HepG2 (cell line): ENCODE measurements around the gene DAO. TPM values are rescaled to one million over a fixed set of nuclear protein-coding genes. Genes with fewer than 3 reads are reported as not detected.

ENCODE experiments used
- ATAC-seq: fragments of 200-7000 bp; cut with Tn5 transposase; 3 replicates; pipeline ENCODE4 v1.9.1; 2020; ENCODE audit warnings: mild to moderate bottlenecking, moderate library complexity
- BruUV-seq: library from RNA; stranded (reverse); fragments of 400-500 nt; replicated peaks from 2 replicates; lab custom pipeline; 2021; lab: Mats Ljungman, UMichigan
- CTCF ChIA-PET: fragments of 300-600 bp; formaldehyde crosslinking; extraction: SDS; loops from one replicate; lab custom pipeline; 2021; ENCODE audit warnings: low total read pairs, inconsistent platforms, low intra/inter-chr PET ratio; lab: Yijun Ruan, JAX
- POLR2A ChIA-PET: fragments of 350-600 bp; sonication (Branson Sonifier 250); formaldehyde crosslinking; loops from one replicate; lab custom pipeline; 2020; ENCODE audit warnings: antibody characterized with exemption, inconsistent platforms; lab: Yijun Ruan, JAX
- DNase-seq: peaks from one replicate; pipeline ENCODE4 v3.0.0-alpha.2; 2015; ENCODE audit warnings: low spot score
- FAIRE-seq: peaks from 3 replicates; lab custom pipeline; 2011; peaks lifted over from hg19 to GRCh38; lab: Jason Lieb, UNC
- H2AFZ ChIP-seq: one replicate; pipeline ENCODE4 v1.6.1; 2011; ENCODE audit warnings: low read length, inconsistent platforms
- H3K27ac ChIP-seq: fragments of 300-600 bp; 3 replicates; pipeline ENCODE4 v1.8.0; 2011; ENCODE audit warnings: mixed run types, mild to moderate bottlenecking, mixed read lengths, low read length, inconsistent platforms; ENCODE audit not compliant: insufficient read depth; ENCODE audit errors: extremely low read length
- H3K27me3 ChIP-seq, 2 experiments: fragments of 200-600 bp in 1 of 2; 2 replicates in 1 of 2; 3 replicates in 1 of 2; pipeline versions ENCODE4 v1.6.0 to v1.8.0; 2011; ENCODE audit warnings: low read length in 2 of 2, mild to moderate bottlenecking in 2 of 2, moderate library complexity in 2 of 2, inconsistent platforms in 1 of 2; ENCODE audit not compliant: insufficient read depth in 2 of 2, control insufficient read depth in 1 of 2
- H3K36me3 ChIP-seq, 2 experiments: fragments of 200-600 bp in 1 of 2; replicated peaks in 1 of 2; 2 replicates in 1 of 2; 3 replicates in 1 of 2; pipeline versions ENCODE4 v1.5.1 to v1.8.0; 2011; ENCODE audit warnings: low read length in 2 of 2, inconsistent platforms in 1 of 2; ENCODE audit not compliant: insufficient read depth in 2 of 2, control insufficient read depth in 1 of 2
- H3K4me1 ChIP-seq: 2 replicates; pipeline ENCODE4 v1.5.1; 2012; ENCODE audit warnings: low read length, inconsistent platforms; ENCODE audit not compliant: insufficient read depth
- H3K4me2 ChIP-seq: 2 replicates; pipeline ENCODE4 v1.6.0; 2011; ENCODE audit warnings: low read depth, low read length, inconsistent platforms
- H3K4me3 ChIP-seq, 3 experiments: fragments of 200-600 bp in 1 of 3; sonication (generic), shearing (Covaris generic) in 1 of 3; replicated peaks in 1 of 3; 2 replicates each; pipeline ENCODE4 v1.5.1; 2011 to 2016; ENCODE audit warnings: low read length in 3 of 3, inconsistent platforms in 2 of 3, low read depth in 2 of 3, mild to moderate bottlenecking in 2 of 3, control low read depth in 1 of 3, mixed read lengths in 1 of 3; ENCODE audit not compliant: insufficient read depth in 1 of 3
- H3K79me2 ChIP-seq: one replicate; pipeline ENCODE4 v1.6.1; 2011; ENCODE audit warnings: low read length, inconsistent platforms; ENCODE audit not compliant: insufficient read depth
- H3K9ac ChIP-seq: 2 replicates; pipeline ENCODE4 v1.6.0; 2011; ENCODE audit warnings: mild to moderate bottlenecking, low read depth, low read length, inconsistent platforms; ENCODE audit not compliant: insufficient read depth
- H3K9me3 ChIP-seq: 2 replicates; pipeline ENCODE4 v1.5.1; 2012; ENCODE audit warnings: mild to moderate bottlenecking, low read length
- H4K20me1 ChIP-seq: 2 replicates; pipeline ENCODE4 v1.6.0; 2011; ENCODE audit warnings: inconsistent platforms, mild to moderate bottlenecking, low read length, moderate library complexity; ENCODE audit not compliant: insufficient read depth
- CEBPZ ChIP-seq: IDR thresholded peaks from 2 replicates; pipeline ENCODE4 v1.6.1; 2012; ENCODE audit warnings: low read length, improper control_type of control experiment
- EED ChIP-seq: sonication (generic); formaldehyde crosslinking; IDR thresholded peaks from 2 replicates; pipeline ENCODE4 v1.5.0; 2020; ENCODE audit warnings: mild to moderate bottlenecking, missing genetic modification reagents
- KAT7 ChIP-seq: IDR thresholded peaks from 2 replicates; pipeline ENCODE4 v1.6.1; 2018; ENCODE audit warnings: borderline replicate concordance, missing compliant biosample characterization
- RAD21 ChIP-seq: fragments of 450-650 bp; formaldehyde crosslinking; IDR thresholded peaks from 2 replicates; pipeline ENCODE4 v1.5.0; 2020; ENCODE audit warnings: mild to moderate bottlenecking
- TFDP1 ChIP-seq: IDR thresholded peaks from 2 replicates; pipeline ENCODE4 v1.6.1; 2016; ENCODE audit warnings: missing compliant biosample characterization, missing genetic modification reagents, borderline replicate concordance
- THAP7 ChIP-seq: sonication (generic); formaldehyde crosslinking; IDR thresholded peaks from 2 replicates; pipeline ENCODE4 v1.8.1; 2023; ENCODE audit warnings: mild to moderate bottlenecking, missing genetic modification reagents
- WIZ ChIP-seq: sonication (generic); formaldehyde crosslinking; IDR thresholded peaks from 2 replicates; pipeline ENCODE4 v1.5.1; 2020; ENCODE audit warnings: mild to moderate bottlenecking, missing genetic modification reagents
- ZNF207 ChIP-seq: fragments of 450-650 bp; IDR thresholded peaks from 2 replicates; pipeline ENCODE4 v1.6.1; 2016; ENCODE audit warnings: antibody characterized with exemption, borderline replicate concordance
- ZNF264 ChIP-seq: sonication (generic); formaldehyde crosslinking; IDR thresholded peaks from 2 replicates; pipeline ENCODE4 v1.4.0; 2020; ENCODE audit warnings: missing genetic modification reagents
- ZNF629 ChIP-seq: sonication (generic); formaldehyde crosslinking; conservative IDR thresholded peaks from 2 replicates; pipeline ENCODE4 v1.5.0; 2020; ENCODE audit warnings: missing genetic modification reagents
- ZNF710 ChIP-seq: sonication (generic); formaldehyde crosslinking; IDR thresholded peaks from 2 replicates; pipeline ENCODE4 v1.5.0; 2020; ENCODE audit warnings: mild to moderate bottlenecking, missing genetic modification reagents, borderline replicate concordance
- WGBS: methylation state at CpG from one replicate; pipeline ENCODE4 v1.1.6; 2017; ENCODE audit warnings: low lambda C conversion rate; 5-methylcytosine and 5-hydroxymethylcytosine counted together
- in situ Hi-C: cut with HindIII; loops from 2 replicates; pipeline ENCODE4 v1.10.0; 2017; ENCODE audit warnings: low pct_unique_long_range_greater_than_20kb; ENCODE audit not compliant: extremely low pct_ligation_motif_present
- intact Hi-C: fragments of 100-400 bp; cut with micrococcal nuclease; formaldehyde crosslinking; loops from one replicate; pipeline ENCODE4 v1.10.0; 2022; ENCODE audit not compliant: unreplicated experiment
- polyA plus RNA-seq, 8 experiments: library from polyadenylated mRNA; depleted of rRNA in 3 of 8; stranded (reverse) in 7 of 8; unstranded in 1 of 8; fragments of >200 nt; fragmentation: Illumina TruSeq in 4 of 8; extraction: Trizol in 4 of 8; gene quantifications; 2 replicates each; pipeline versions ENCODE4 v1.2.1 to v1.2.3, GENCODE V29; 2011 to 2016; ENCODE audit warnings: low read depth in 4 of 8, missing spikeins in 1 of 8, mixed read lengths in 1 of 8; ENCODE audit not compliant: insufficient read depth in 1 of 8
- total RNA-seq, 5 experiments: library from RNA; depleted of rRNA; stranded (reverse); fragments of >200 nt; fragmentation: Illumina TruSeq; extraction: Trizol; gene quantifications; 2 replicates each; pipeline ENCODE4 v1.2.3, GENCODE V29; 2016; ENCODE audit warnings: low read depth in 1 of 5

DAO gene
- total and polyA plus RNA-seq, 2 of the 13 experiments (the other 11 are each of a cell fraction or from before 2014, with no cell fraction given) = 0.34 to 0.82 TPM

- no peak for TF ChIP-seq CEBPZ
These were observed 54.1 kb downstream of the DAO start (continued) for GRCh38 chr12:108933949-108934348.

GRCh38 chr12:108935159-108935763, 55.4 kb downstream of the DAO start:
- Histone ChIP-seq H2AFZ (no peak overlapping the region), H3K9ac (no peak overlapping the region), H3K27ac (no peak overlapping the region), H4K20me1 (no peaks in the 10 kb centered on the region), H3K27me3 (peaks cover 0 to 21% of the 10 kb centered on the region in 2 experiments; a peak in 2 of 5 replicates), H3K9me3 (no peaks in the 10 kb centered on the region), H3K4me2 (no peak overlapping the region), H3K79me2 (no peaks in the 10 kb centered on the region), H3K4me1 (0 out of 2 replicates have a peak, but pooled peaks cover 4% of the 10 kb centered on the region), H3K36me3 (no peaks in the 10 kb centered on the region), H3K4me3 (no peak overlapping the region)
- ATAC-seq (no peak), FAIRE-seq (no peak), DNase-seq (no peak)
- ChIA-PET CTCF (no interaction called here), POLR2A (no interaction called here)
- in situ Hi-C loops = no loop called here
- intact Hi-C loops = no loop called here
- BruUV-seq = no TSS peak
- 21% methylated on average over 7 of the region's 7 CpGs for WGBS
- TF ChIP-seq TFDP1 (CRISPR knock-in tag) (no peak), KAT7 (CRISPR knock-in tag) (no peak), WIZ (no peak), THAP7 (CRISPR knock-in tag) (no peak), EED (CRISPR knock-in tag) (no peak), ZNF264 (no peak), CEBPZ (no peak), ZNF629 (CRISPR knock-in tag) (no peak), ZNF710 (CRISPR knock-in tag) (no peak), ZNF207 (no peak), RAD21 (no peak)
